CD14-positive monocyte (primary cell): ENCODE measurements around the gene ITFG2. TPM values are rescaled to one million over a fixed set of nuclear protein-coding genes. Genes with fewer than 3 reads are reported as not detected.

ENCODE experiments used
- DNase-seq, 3 donors: peaks; one replicate each; pipeline ENCODE4 v3.0.0-alpha.2; 2011 to 2022
- H2AFZ ChIP-seq: 2 replicates; pipeline ENCODE4 v1.6.0; 2012; ENCODE audit warnings: mild to moderate bottlenecking, low read depth, low read length, inconsistent platforms; ENCODE audit not compliant: insufficient read depth, poor library complexity, severe bottlenecking
- H3K27ac ChIP-seq, 2 donors: 1 replicate in 1 of 2; 2 replicates in 1 of 2; pipeline ENCODE4 v1.5.1; 2012 to 2013; ENCODE audit warnings: low read length in 2 of 2, control low read depth in 1 of 2, inconsistent platforms in 1 of 2, low read depth in 1 of 2, mild to moderate bottlenecking in 1 of 2
- H3K27me3 ChIP-seq, 2 donors: one replicate each; pipeline versions ENCODE4 v1.6.0 to v1.6.1; 2011 to 2013; ENCODE audit warnings: low read length in 2 of 2; ENCODE audit not compliant: control insufficient read depth in 2 of 2, insufficient read depth in 2 of 2
- H3K36me3 ChIP-seq, 2 donors: replicated peaks in 1 of 2; 1 replicate in 1 of 2; 2 replicates in 1 of 2; pipeline versions ENCODE4 v1.5.1 to v1.6.1; 2012 to 2013; ENCODE audit warnings: low read length in 2 of 2, control low read depth in 1 of 2, inconsistent platforms in 1 of 2, mild to moderate bottlenecking in 1 of 2; ENCODE audit not compliant: insufficient read depth in 2 of 2, control insufficient read depth in 1 of 2
- H3K4me1 ChIP-seq, 2 donors: 1 replicate in 1 of 2; 2 replicates in 1 of 2; pipeline versions ENCODE4 v1.5.1 to v1.6.1; 2012 to 2013; ENCODE audit warnings: low read length in 2 of 2, control low read depth in 1 of 2, inconsistent platforms in 1 of 2, mild to moderate bottlenecking in 1 of 2, moderate library complexity in 1 of 2; ENCODE audit not compliant: insufficient read depth in 2 of 2, control insufficient read depth in 1 of 2
- H3K4me2 ChIP-seq: replicated peaks from 2 replicates; pipeline ENCODE3; 2012; ENCODE audit warnings: low read length, moderate library complexity, mild to moderate bottlenecking; ENCODE audit not compliant: poor library complexity, severe bottlenecking; ENCODE audit errors: extremely low read depth
- H3K4me3 ChIP-seq, 3 experiments: fragments of 200-600 bp in 1 of 3; sonication (generic) in 1 of 3; replicated peaks in 1 of 3; 1 replicate in 2 of 3; 2 replicates in 1 of 3; pipeline ENCODE4 v1.5.1; 2011 to 2013; ENCODE audit warnings: low read length in 3 of 3, mild to moderate bottlenecking in 3 of 3, control low read depth in 2 of 3, low read depth in 2 of 3, inconsistent platforms in 1 of 3, moderate library complexity in 1 of 3
- H3K79me2 ChIP-seq: 2 replicates; pipeline ENCODE4 v1.6.0; 2012; ENCODE audit warnings: mild to moderate bottlenecking, control low read depth, inconsistent platforms, low read length, moderate library complexity; ENCODE audit not compliant: insufficient read depth
- H3K9ac ChIP-seq: 2 replicates; pipeline ENCODE4 v1.6.0; 2017; ENCODE audit warnings: low read length, mild to moderate bottlenecking; ENCODE audit not compliant: insufficient read depth, poor library complexity, severe bottlenecking
- H3K9me3 ChIP-seq, 2 donors: replicated peaks in 1 of 2; 1 replicate in 1 of 2; 2 replicates in 1 of 2; pipeline versions ENCODE4 v1.5.1 to v1.6.1; 2012 to 2013; ENCODE audit warnings: low read length in 2 of 2, control low read depth in 1 of 2; ENCODE audit not compliant: control insufficient read depth in 1 of 2, insufficient read depth in 1 of 2
- H4K20me1 ChIP-seq: 2 replicates; pipeline ENCODE4 v1.6.0; 2012; ENCODE audit warnings: mild to moderate bottlenecking, low read length, control low read depth, moderate library complexity; ENCODE audit not compliant: insufficient read depth
- H3K27ac Mint-ChIP-seq, 7 donors: one replicate each; pipeline ENCODE4 v1.8.0; 2020; ENCODE audit warnings: mild to moderate bottlenecking in 7 of 7, mixed read lengths in 7 of 7, moderate library complexity in 6 of 7, inconsistent platforms in 2 of 7
- H3K27me3 Mint-ChIP-seq, 3 donors: one replicate each; pipeline ENCODE4 v1.8.0; 2021 to 2022; ENCODE audit warnings: low read depth in 3 of 3, mild to moderate bottlenecking in 3 of 3, mixed read lengths in 3 of 3, moderate library complexity in 3 of 3, inconsistent platforms in 1 of 3
- H3K36me3 Mint-ChIP-seq, 2 donors: one replicate each; pipeline ENCODE4 v1.8.0; 2020; ENCODE audit warnings: mixed read lengths in 2 of 2, inconsistent platforms in 1 of 2, mild to moderate bottlenecking in 1 of 2
- H3K4me1 Mint-ChIP-seq: one replicate; pipeline ENCODE4 v1.8.0; 2020; ENCODE audit warnings: mild to moderate bottlenecking, mixed read lengths
- H3K4me3 Mint-ChIP-seq, 2 donors: one replicate each; pipeline ENCODE4 v1.8.0; 2020; ENCODE audit warnings: mild to moderate bottlenecking in 2 of 2, mixed read lengths in 2 of 2, moderate library complexity in 1 of 2
- H3K9me3 Mint-ChIP-seq, 7 donors: one replicate each; pipeline ENCODE4 v1.8.0; 2020 to 2022; ENCODE audit warnings: mixed read lengths in 7 of 7, mild to moderate bottlenecking in 6 of 7, moderate library complexity in 6 of 7, inconsistent platforms in 2 of 7
- CTCF ChIP-seq: fragments of 200-600 bp; IDR thresholded peaks from one replicate; pipeline ENCODE4 v1.8.0; 2022; ENCODE audit warnings: antibody characterized with exemption, mild to moderate bottlenecking
- WGBS: methylation state at CpG from one replicate; pipeline ENCODE4 v1.1.5; 2013; ENCODE audit warnings: missing lambda C conversion rate; ENCODE audit not compliant: insufficient coverage; 5-methylcytosine and 5-hydroxymethylcytosine counted together
- intact Hi-C, 2 donors: fragments of 100-400 bp; cut with micrococcal nuclease; formaldehyde crosslinking; loops; one replicate each; pipeline versions ENCODE4 v1.15.0 to v1.15.1; 2023
- polyA plus RNA-seq, 3 donors: library from polyadenylated mRNA; depleted of rRNA in 1 of 3; unstranded in 2 of 3; stranded (reverse) in 1 of 3; fragments of 300-500 nt in 2 of 3; fragments of >200 nt in 1 of 3; fragmentation: Illumina TruSeq in 2 of 3; gene quantifications; 1 replicate in 2 of 3; 2 replicates in 1 of 3; pipeline ENCODE4 v1.2.3, GENCODE V29; 2012 to 2021

The ITFG2 gene
- polyA plus RNA-seq, 3 donors = 19.1 to 51.2 (median 24.0) TPM

- H3K4me3 ChIP-seq = no peak overlapping the region
- peaks cover 10% of the 10 kb centered on the region for H4K20me1 ChIP-seq
- peaks cover 44 to 50% of the 10 kb centered on the region in 2 donors for H3K36me3 Mint-ChIP-seq
- H3K4me1 ChIP-seq = peaks cover 15 to 28% of the 10 kb centered on the region in 2 donors
- no peak overlapping the region for H3K9ac ChIP-seq
- no peak for TF ChIP-seq CTCF
- H3K4me2 ChIP-seq = no peak overlapping the region
- peaks cover 22% of the 10 kb centered on the region for H3K4me1 Mint-ChIP-seq
- H3K4me3 Mint-ChIP-seq = no peak overlapping the region
- intact Hi-C loops = loop anchor here in 1 of 2 donors (5.0 kb wide), 1 partner anchor 74 kb away; no protein-coding TSS in a partner anchor
- peaks cover 30 to 56% of the 10 kb centered on the region in 2 donors for H3K36me3 ChIP-seq
- no peak overlapping the region for H3K27ac ChIP-seq
- no peak for DNase-seq
- peaks cover 14 to 20% (median 19%) of the 10 kb centered on the region in 3 donors for H3K27me3 Mint-ChIP-seq
- H3K27me3 ChIP-seq = peaks cover 8 to 19% of the 10 kb centered on the region in 2 donors
- peaks cover 0 to 5% (median 0%) of the 10 kb centered on the region in 7 donors for H3K9me3 Mint-ChIP-seq
- no peak overlapping the region for H2AFZ ChIP-seq
- H3K27ac Mint-ChIP-seq = no peak overlapping the region
- 86% methylated on average over 5 of the region's 7 CpGs for WGBS
- peaks cover 4% of the 10 kb centered on the region for H3K79me2 ChIP-seq
- H3K9me3 ChIP-seq = no peaks in the 10 kb centered on the region
Observed at GRCh38 chr12:2797721-2798418, 14.6 kb upstream of the ITFG2 start.

DNA sequence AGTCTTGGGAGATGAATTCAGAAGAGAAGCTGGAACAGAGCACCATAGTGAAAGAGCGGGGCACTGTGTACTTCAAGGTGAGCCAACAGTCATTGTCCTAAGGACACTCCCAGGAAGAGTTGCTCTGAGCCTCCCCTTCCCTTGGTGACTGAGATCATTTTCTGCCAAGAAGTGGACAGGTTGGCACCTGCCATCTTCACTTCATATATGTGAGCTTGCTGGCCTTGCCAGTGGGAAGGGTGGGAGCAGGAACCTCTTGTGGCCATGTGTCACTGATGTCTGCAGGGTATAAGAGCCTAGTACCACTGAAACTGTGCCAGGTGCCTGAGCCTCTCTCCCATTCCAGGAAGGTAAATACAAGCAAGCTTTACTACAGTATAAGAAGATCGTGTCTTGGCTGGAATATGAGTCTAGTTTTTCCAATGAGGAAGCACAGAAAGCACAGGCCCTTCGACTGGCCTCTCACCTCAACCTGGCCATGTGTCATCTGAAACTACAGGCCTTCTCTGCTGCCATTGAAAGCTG lies 12.4 kb upstream of the ITFG2 start:
- TF ChIP-seq CTCF = no peak
- WGBS = 100% methylated on average over 2 of the region's 3 CpGs
- Histone ChIP-seq H3K27ac (no peak overlapping the region), H2AFZ (no peak overlapping the region), H3K4me3 (no peak overlapping the region), H3K4me2 (no peak overlapping the region), H3K9ac (no peak overlapping the region), H3K27me3 (no peaks in the 10 kb centered on the region), H4K20me1 (peaks cover 10% of the 10 kb centered on the region), H3K36me3 (peaks cover 48 to 79% of the 10 kb centered on the region in 2 donors), H3K9me3 (no peaks in the 10 kb centered on the region), H3K79me2 (peaks cover 4% of the 10 kb centered on the region), H3K4me1 (peaks cover 12 to 15% of the 10 kb centered on the region in 2 donors)
- H3K9me3 Mint-ChIP-seq = no peaks in the 10 kb centered on the region
- H3K4me3 Mint-ChIP-seq = no peak overlapping the region
- H3K27ac Mint-ChIP-seq = peak overlapping the region in 2 of 7 donors; percentile 15 to 19
- H3K36me3 Mint-ChIP-seq = peaks cover 64 to 72% of the 10 kb centered on the region in 2 donors
- peaks cover 16% of the 10 kb centered on the region for H3K4me1 Mint-ChIP-seq
- peaks cover 0 to 3% (median 1%) of the 10 kb centered on the region in 3 donors for H3K27me3 Mint-ChIP-seq
- no peak for DNase-seq
- intact Hi-C loops = no loop called here
